HL-60 (cell line): Measurements from ENCODE around the gene FAM50B.

ENCODE experiments used
- DNase-seq, 2 experiments: peaks; one replicate each; pipeline ENCODE4 v3.0.0-alpha.2; 2010 to 2020; ENCODE audit warnings: low read depth in 1 of 2, low spot score in 1 of 2
- H3K27ac ChIP-seq: fragments of 250-450 bp; sonication (Bioruptor Pico); replicated peaks from 2 replicates; pipeline ENCODE4 v1.5.1; 2020; ENCODE audit warnings: mild to moderate bottlenecking, moderate library complexity
- H3K27me3 ChIP-seq: fragments of 250-450 bp; sonication (Bioruptor Pico); 2 replicates; pipeline ENCODE4 v1.5.1; 2021; ENCODE audit warnings: mild to moderate bottlenecking, moderate library complexity; ENCODE audit not compliant: insufficient read depth, poor library complexity, severe bottlenecking
- H3K4me3 ChIP-seq: replicated peaks from 2 replicates; pipeline ENCODE4 v1.5.1; 2011; ENCODE audit warnings: mild to moderate bottlenecking, control low read depth, low read length; ENCODE audit not compliant: insufficient read depth
- CTCF ChIP-seq: IDR thresholded peaks from one replicate; pipeline ENCODE4 v1.5.1; 2011; ENCODE audit warnings: low read length, control low read depth, inconsistent platforms; ENCODE audit not compliant: insufficient read depth
- GABPA ChIP-seq: IDR thresholded peaks from 2 replicates; pipeline ENCODE4 v1.6.1; 2012; ENCODE audit warnings: low read depth
- POLR2AphosphoS5 ChIP-seq: IDR thresholded peaks from 2 replicates; pipeline ENCODE4 v1.6.1; 2012; ENCODE audit warnings: low read depth
- REST ChIP-seq: IDR thresholded peaks from 2 replicates; pipeline ENCODE4 v1.6.1; 2012; ENCODE audit warnings: low read depth; ENCODE audit not compliant: insufficient replicate concordance
- SPI1 ChIP-seq: IDR thresholded peaks from 2 replicates; pipeline ENCODE4 v1.6.1; 2012; ENCODE audit warnings: low read depth, mild to moderate bottlenecking, borderline replicate concordance

FAM50B gene

GRCh38 chr6:3899970-3900439 lies 50.8 kb downstream of the FAM50B start:
- no peak overlapping the region for H3K27ac ChIP-seq
- no peak for TF ChIP-seq POLR2AphosphoS5
- no peak for TF ChIP-seq REST
- TF ChIP-seq SPI1, result no peak
- TF ChIP-seq GABPA, result no peak
- TF ChIP-seq CTCF, result no peak
- peaks cover 10% of the 10 kb centered on the region for H3K27me3 ChIP-seq
- no peak for DNase-seq
- H3K4me3 ChIP-seq, result no peak overlapping the region
